ENCODE measurements around the gene PRR20G. TPM values are rescaled to one million over a fixed set of nuclear protein-coding genes. Genes with fewer than 3 reads are reported as not detected.
"Not testable (repeated sequence)": the region's sequence is repeated elsewhere in the genome, so short reads cannot be mapped to it uniquely, and the experiment has no call there.

Gene PRR20G
- total RNA-seq, 1 experiment from 2014 or later = not detected

DNA sequence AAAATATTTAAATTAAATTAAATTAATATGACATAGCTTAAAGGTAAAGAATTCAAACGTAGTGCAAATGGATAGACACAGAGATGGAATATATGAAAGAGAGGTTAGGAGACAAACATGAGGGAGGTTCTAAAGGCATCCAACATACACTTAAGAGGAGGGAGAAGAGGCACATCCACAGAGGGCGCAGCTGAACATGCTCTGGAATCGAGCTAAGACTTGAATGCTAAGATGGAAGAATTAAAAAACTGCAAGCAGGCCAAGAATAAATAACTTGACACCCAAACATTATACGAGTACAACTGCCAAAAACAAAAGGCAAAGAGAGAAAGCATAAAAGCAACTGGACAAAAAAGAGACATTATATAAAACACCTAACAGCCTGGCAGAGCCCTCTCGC, 9.1 kb upstream of the PRR20G start:
- H3K4me3 ChIP-seq = no peak overlapping the region
- intact Hi-C loops (cut with micrococcal nuclease; ENCODE audit: unreplicated experiment) = no loop called here
- TF ChIP-seq EZH2 (IDR thresholded peaks at IDR 0.05; ENCODE audit: low read depth) = no peak
- TF ChIP-seq, protein P1, sequence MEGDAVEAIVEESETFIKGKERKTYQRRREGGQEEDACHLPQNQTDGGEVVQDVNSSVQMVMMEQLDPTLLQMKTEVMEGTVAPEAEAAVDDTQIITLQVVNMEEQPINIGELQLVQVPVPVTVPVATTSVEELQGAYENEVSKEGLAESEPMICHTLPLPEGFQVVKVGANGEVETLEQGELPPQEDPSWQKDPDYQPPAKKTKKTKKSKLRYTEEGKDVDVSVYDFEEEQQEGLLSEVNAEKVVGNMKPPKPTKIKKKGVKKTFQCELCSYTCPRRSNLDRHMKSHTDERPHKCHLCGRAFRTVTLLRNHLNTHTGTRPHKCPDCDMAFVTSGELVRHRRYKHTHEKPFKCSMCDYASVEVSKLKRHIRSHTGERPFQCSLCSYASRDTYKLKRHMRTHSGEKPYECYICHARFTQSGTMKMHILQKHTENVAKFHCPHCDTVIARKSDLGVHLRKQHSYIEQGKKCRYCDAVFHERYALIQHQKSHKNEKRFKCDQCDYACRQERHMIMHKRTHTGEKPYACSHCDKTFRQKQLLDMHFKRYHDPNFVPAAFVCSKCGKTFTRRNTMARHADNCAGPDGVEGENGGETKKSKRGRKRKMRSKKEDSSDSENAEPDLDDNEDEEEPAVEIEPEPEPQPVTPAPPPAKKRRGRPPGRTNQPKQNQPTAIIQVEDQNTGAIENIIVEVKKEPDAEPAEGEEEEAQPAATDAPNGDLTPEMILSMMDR (conservative IDR thresholded peaks at IDR 0.05) = no peak
- no peak for DNase-seq
- no peak overlapping the region for H2AFZ ChIP-seq
- ChIA-PET CTCF (no interaction called here), POLR2A (ENCODE audit: unreplicated experiment) (no interaction called here)
- H3K27me3 ChIP-seq (ENCODE audit: insufficient read depth, low read depth) = peaks cover 41% of the 10 kb centered on the region
- H3K36me3 ChIP-seq (ENCODE audit: low read depth) = no peaks in the 10 kb centered on the region
- no peaks in the 10 kb centered on the region for H4K20me1 ChIP-seq (ENCODE audit: insufficient read depth)
- no peaks in the 10 kb centered on the region for H3K9me2 ChIP-seq (ENCODE audit: insufficient read depth)
- H3K79me2 ChIP-seq (ENCODE audit: low read depth) = no peaks in the 10 kb centered on the region
- H3F3A ChIP-seq (ENCODE audit: insufficient read depth, low read depth) = no peaks in the 10 kb centered on the region
- H3K27ac ChIP-seq = no peak overlapping the region
- BruUV-seq (replicated peaks) = no TSS peak
- no peaks in the 10 kb centered on the region for H3K9me3 ChIP-seq (ENCODE audit: insufficient read depth, low read depth)
- no peak overlapping the region for H3K4me2 ChIP-seq
- H3K4me1 ChIP-seq (replicated peaks; ENCODE audit: insufficient read depth) = no peaks in the 10 kb centered on the region

DNA sequence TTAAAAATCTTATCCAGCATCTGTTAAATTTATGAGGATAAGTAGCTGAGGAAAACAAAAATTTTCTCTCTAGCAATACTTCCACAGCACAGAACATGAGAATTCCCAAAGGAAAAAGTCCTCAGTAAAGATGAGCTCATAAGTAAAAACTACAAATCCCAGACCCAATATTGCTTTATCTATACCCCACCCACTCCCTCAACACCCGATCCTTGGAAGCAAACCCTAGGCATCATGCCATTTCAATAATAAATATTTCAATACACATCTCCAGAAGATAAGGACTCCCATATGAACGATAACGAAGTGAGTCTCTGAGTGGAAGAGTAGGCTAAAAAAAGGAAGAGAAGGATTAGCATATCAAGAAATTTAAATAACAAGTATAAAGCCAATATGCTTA, 8.3 kb upstream of the PRR20G start:
- ChIA-PET POLR2A (ENCODE audit: unreplicated experiment) (no interaction called here), CTCF (no interaction called here)
- Histone ChIP-seq H3K36me3 (ENCODE audit: low read depth) (no peaks in the 10 kb centered on the region), H3K9me2 (ENCODE audit: insufficient read depth) (no peaks in the 10 kb centered on the region), H2AFZ (no peak overlapping the region), H3K4me1 (replicated peaks; ENCODE audit: insufficient read depth) (no peaks in the 10 kb centered on the region), H3K4me3 (no peak overlapping the region), H3K9me3 (ENCODE audit: insufficient read depth, low read depth) (no peaks in the 10 kb centered on the region), H3K27ac (no peak overlapping the region), H4K20me1 (ENCODE audit: insufficient read depth) (no peaks in the 10 kb centered on the region), H3F3A (ENCODE audit: insufficient read depth, low read depth) (no peaks in the 10 kb centered on the region), H3K79me2 (ENCODE audit: low read depth) (no peaks in the 10 kb centered on the region), H3K27me3 (ENCODE audit: insufficient read depth, low read depth) (peaks cover 41% of the 10 kb centered on the region), H3K4me2 (no peak overlapping the region)
- no peak for DNase-seq
- no TSS peak for BruUV-seq (replicated peaks)
- intact Hi-C loops (cut with micrococcal nuclease; ENCODE audit: unreplicated experiment) = no loop called here
- TF ChIP-seq, protein P1 (conservative IDR thresholded peaks at IDR 0.05) = no peak
- no peak for TF ChIP-seq EZH2 (IDR thresholded peaks at IDR 0.05; ENCODE audit: low read depth)

DNA sequence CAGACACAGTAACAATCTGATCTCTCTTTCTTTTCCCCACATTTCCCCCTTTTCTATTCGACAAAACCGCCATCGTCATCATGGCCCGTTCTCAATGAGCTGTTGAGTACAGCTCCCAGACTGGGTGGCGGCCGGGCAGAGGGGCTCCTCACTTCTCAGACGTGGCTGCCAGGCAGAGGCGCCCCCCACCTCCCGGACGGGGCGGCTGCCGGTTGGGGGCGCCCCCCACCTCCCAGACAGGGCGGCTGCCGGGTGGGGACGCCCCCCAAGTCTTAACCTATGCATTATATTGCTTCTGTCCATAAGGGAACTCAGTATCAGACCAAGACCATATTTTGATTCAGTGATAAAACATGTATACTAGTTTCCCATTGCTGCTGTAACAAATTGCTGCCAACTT, 5.8 kb upstream of the PRR20G start:
- H3K9me2 ChIP-seq (ENCODE audit: insufficient read depth); H3F3A ChIP-seq (ENCODE audit: insufficient read depth, low read depth); DNase-seq; H3K27ac ChIP-seq; POLR2A ChIA-PET (ENCODE audit: unreplicated experiment); H4K20me1 ChIP-seq (ENCODE audit: insufficient read depth); H3K9me3 ChIP-seq (ENCODE audit: insufficient read depth, low read depth); H3K36me3 ChIP-seq (ENCODE audit: low read depth); BruUV-seq (replicated peaks); H3K79me2 ChIP-seq (ENCODE audit: low read depth); H3K4me2 ChIP-seq; H3K4me1 ChIP-seq (replicated peaks; ENCODE audit: insufficient read depth); intact Hi-C loops (cut with micrococcal nuclease; ENCODE audit: unreplicated experiment); CTCF ChIA-PET; H2AFZ ChIP-seq; H3K4me3 ChIP-seq: not testable (repeated sequence)
- H3K27me3 ChIP-seq (ENCODE audit: insufficient read depth, low read depth) = peaks cover 33% of the 10 kb centered on the region

DNA sequence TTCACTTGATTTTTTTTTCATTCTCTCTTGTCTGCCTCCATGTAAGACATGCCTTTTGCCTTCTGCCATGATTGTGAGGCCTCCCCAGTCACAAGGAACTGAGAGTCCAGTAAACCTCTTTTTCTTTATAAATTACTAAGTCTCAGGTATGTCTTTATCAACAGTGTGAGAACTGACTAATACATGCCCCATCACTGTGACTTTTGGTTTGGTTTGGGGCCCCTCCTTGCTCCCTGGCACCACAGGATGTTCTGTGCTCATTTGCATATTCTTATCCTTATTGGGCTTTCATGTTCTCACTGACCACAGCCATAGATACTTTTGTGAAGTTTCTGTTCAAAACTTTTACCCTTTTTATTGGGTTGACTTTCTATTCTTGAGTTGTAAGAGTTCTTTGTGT, 3.8 kb upstream of the PRR20G start:
- no peaks in the 10 kb centered on the region for H3K79me2 ChIP-seq (ENCODE audit: low read depth)
- H3F3A ChIP-seq (ENCODE audit: insufficient read depth, low read depth) = no peaks in the 10 kb centered on the region
- ChIA-PET CTCF (interaction anchor here (0.7 kb wide), 1 partner anchor 786 kb away, joined by 3 read pairs; no protein-coding TSS in a partner anchor), POLR2A (ENCODE audit: unreplicated experiment) (no interaction called here)
- no TSS peak for BruUV-seq (replicated peaks)
- no peaks in the 10 kb centered on the region for H3K4me1 ChIP-seq (replicated peaks; ENCODE audit: insufficient read depth)
- H4K20me1 ChIP-seq (ENCODE audit: insufficient read depth) = no peaks in the 10 kb centered on the region
- H3K27me3 ChIP-seq (ENCODE audit: insufficient read depth, low read depth) = peaks cover 16% of the 10 kb centered on the region
- no peak overlapping the region for H3K4me3 ChIP-seq
- intact Hi-C loops (cut with micrococcal nuclease; ENCODE audit: unreplicated experiment) = no loop called here
- H3K36me3 ChIP-seq (ENCODE audit: low read depth) = no peaks in the 10 kb centered on the region
- no peaks in the 10 kb centered on the region for H3K9me2 ChIP-seq (ENCODE audit: insufficient read depth)
- TF ChIP-seq, protein P1 (conservative IDR thresholded peaks at IDR 0.05) = no peak
- no peak for TF ChIP-seq EZH2 (IDR thresholded peaks at IDR 0.05; ENCODE audit: low read depth)
- no peaks in the 10 kb centered on the region for H3K9me3 ChIP-seq (ENCODE audit: insufficient read depth, low read depth)
- no peak overlapping the region for H3K27ac ChIP-seq
- no peak overlapping the region for H3K4me2 ChIP-seq
- DNase-seq = no peak
- no peak overlapping the region for H2AFZ ChIP-seq

Measured in PC-9 (cell line).